Measurements from ENCODE around the gene SLC46A1.
A peak's percentile ranks its signal among the peaks of the same experiment; 100 is the strongest.

SLC46A1 gene

DNA sequence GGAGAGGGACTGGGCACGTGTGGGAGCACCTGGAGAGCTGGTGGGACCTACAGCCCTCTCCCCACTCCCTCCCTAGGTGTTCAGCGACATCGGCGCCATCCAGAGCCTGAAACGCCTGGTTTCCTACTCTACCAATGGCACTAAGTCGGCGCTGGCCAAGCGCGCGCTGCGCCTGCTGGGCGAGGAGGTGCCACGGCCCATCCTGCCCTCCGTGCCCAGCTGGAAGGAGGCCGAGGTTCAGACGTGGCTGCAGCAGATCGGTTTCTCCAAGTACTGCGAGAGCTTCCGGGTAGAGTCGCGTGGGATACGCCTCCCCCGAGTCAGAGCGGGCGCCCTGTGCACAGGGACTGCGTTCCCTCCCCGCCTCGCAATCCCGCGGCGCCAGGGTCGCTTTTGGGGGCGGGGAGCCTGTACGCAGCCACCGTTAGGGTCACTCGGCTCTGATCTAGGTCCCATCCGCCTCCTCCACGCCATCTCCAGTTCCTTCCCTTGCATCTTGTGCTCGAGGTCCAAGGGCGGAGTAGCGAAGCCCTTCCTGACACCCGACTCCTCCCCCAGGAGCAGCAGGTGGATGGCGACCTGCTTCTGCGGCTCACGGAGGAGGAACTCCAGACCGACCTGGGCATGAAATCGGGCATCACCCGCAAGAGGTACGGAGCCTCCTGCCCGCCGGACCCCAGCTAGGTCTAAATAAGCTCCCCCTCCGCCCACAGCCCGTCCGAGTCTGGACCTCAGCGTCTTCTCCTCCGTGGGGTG is 21.6 kb downstream of the SLC46A1 start:
- H3K4me3 ChIP-seq (ENCODE audit: low read depth, low read length), result peak overlapping the region; percentile 57

DNA sequence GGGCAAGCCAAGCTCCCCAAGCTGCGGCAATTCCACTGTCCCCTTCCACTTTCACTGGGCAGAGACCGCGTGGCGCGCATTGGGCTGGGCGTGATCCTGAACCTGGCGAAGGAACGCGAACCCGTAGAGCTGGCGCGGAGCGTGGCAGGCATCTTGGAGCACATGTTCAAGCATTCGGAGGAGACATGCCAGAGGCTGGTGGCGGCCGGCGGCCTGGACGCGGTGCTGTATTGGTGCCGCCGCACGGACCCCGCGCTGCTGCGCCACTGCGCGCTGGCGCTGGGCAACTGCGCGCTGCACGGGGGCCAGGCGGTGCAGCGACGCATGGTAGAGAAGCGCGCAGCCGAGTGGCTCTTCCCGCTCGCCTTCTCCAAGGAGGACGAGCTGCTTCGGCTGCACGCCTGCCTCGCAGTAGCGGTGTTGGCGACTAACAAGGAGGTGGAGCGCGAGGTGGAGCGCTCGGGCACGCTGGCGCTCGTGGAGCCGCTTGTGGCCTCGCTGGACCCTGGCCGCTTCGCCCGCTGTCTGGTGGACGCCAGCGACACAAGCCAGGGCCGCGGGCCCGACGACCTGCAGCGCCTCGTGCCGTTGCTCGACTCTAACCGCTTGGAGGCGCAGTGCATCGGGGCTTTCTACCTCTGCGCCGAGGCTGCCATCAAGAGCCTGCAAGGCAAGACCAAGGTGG is 24.7 kb downstream of the SLC46A1 start:
- H3K4me3 ChIP-seq (ENCODE audit: low read depth, low read length), result peak overlapping the region; percentile 27

DNA sequence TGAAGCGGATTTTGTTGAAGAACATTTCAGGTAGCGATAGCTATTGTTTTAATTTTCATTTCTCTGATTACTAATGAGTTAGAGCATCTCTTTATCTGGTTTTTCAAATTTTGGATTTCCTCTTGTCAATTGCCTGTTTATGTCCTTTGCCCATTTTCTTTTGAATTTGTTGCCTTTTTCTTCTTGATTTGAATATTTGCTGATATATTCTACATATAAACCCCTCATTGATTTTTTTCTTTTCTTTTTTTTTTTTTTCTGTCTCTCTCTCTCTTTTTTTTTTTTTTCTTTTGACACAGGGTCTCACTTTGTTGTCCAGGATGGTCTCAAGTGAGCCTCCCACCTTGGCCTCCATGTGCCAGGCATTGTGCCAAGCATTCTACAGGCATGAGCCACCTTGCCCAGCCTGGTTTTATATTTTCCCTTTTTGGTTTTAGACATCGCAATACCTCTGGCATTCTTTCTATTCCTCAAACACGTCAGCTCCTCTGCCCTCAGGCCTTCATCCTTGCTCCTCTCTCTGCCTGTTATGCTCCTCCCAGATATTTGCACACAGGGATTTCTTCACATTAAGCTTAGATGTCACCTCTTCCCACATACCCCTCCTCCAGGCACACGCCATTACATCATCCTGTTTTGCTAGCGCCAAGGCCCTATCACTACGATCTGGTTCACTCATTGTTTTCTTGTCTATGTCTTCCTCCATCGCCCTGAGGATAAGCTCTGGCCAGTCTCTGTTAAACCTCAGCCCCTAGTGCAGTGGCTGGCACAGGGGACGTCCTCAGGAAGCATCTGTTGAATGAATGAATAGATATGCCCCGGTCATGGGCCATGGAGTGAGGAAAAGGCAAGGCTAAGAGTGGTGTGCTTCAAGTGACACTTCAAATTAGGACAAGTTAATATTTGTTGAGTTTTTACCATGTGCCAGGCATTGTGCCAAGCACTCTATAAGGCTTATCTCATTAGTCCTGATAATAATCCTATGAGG is 25.9 kb downstream of the SLC46A1 start:
- no peak overlapping the region for H3K4me3 ChIP-seq (ENCODE audit: low read depth, low read length)

DNA sequence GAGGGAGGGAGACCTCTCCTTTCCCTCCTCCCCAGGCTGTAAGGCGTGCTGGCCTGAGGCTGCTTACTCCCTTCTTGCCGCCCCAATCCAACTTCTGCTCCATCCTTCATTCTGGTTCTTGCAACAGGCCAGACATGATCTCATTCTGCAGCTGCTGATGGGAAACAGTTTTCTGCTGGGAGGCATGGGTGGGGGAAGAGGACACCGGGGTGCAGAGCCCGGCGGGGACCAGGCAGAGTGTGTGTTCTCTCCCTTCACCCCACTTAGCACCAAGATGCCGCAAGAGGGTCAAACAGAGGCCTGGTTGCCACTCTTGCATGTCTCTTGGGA is 33.1 kb downstream of the SLC46A1 start:
- no peak overlapping the region for H3K4me3 ChIP-seq (ENCODE audit: low read depth, low read length)

DNA sequence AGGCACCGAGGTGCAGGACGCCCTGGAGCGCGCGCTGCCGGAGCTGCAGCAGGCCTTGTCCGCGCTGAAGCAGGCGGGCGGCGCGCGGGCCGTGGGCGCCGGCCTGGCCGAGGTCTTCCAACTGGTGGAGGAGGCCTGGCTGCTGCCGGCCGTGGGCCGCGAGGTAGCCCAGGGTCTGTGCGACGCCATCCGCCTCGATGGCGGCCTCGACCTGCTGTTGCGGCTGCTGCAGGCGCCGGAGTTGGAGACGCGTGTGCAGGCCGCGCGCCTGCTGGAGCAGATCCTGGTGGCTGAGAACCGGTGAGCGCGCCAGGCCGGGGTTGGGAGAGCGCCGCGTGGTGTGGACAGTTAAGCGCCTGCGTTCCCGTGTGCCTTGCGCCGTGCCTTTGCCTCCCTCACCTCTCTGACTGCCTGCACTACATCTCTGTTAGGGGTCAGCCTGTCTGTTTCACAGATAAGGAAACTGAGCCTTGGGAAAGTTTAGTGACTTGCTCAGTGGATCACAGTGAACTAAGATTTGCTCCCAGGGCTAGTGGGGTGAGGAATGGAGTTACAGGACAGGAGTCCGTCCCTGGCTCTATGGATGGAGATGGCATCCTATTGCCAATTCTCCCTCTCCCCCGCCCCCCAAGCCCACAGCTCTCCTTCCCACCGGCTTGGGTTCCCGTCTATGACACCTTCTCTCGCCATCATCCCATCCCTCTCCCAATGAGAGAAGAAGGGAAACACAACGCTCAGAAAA is 33.6 kb downstream of the SLC46A1 start:
- peak overlapping the region; percentile 57 for H3K4me3 ChIP-seq (ENCODE audit: low read depth, low read length)

DNA sequence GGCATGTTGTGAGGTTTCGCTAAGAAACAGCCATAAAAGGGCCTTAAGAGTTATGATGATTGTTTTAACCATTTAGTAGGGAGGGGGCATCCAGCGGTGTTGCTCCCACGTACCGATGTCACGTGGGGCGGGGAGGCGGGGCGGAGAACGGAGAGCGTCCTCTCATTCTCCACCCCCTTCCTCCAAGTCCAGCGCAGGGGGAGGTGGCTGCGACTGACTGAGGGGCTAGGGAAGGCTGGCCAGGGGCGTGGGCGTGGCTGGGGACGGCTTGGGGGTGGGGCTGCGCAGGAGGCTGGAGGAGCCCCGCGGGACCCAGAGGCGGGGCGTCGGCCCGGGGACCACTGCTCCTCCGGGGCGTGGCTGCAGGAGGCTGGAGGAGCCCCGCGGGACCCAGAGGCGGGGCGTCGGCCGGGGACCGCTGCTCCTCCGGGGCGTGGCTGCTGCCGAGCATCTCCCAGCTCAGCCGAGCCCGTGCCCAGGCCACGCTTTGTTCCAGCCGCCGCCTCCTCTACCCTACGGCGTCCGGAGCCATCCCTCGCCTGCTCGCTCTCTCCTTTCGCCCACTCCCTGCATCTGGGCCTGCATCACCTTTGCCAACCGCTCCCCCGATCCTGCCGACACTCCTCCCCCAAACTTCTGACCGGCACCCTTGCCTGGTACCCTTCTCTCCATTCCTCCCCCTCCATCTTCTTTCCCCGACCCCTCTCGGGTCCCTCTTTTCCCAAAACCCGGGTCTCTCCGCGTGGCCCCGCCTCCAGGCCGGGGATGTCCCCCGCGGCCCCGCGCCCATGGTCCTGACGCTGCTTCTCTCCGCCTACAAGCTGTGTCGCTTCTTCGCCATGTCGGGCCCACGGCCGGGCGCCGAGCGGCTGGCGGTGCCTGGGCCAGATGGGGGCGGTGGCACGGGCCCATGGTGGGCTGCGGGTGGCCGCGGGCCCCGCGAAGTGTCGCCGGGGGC is 34.5 kb downstream of the SLC46A1 start, which contains the start of gene SARM1:
SARM1 (plus strand) TSS at position 450 of the 958 bp plus-strand sequence; CDS start at position 789, 339 bp downstream.
- H3K4me3 ChIP-seq (ENCODE audit: low read depth, low read length), result peak within 1 kb of the TSS; percentile 57

DNA sequence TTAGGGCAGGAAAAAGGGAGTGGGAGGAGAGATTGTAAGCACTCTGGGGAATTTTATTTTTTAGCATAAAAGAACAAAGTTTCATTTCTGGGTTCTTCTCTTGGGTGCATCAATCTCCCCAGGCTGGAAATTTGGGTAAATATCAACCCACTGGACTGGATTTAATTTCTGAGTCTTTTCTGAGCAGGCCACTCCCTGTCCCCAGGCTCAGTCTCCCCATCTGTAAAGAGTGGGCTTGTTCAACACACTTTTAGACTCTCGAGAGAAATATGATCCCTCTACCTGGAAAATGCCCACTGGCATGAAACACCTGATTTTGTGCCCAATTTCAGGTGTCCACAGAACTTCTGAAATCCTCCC is 35.3 kb downstream of the SLC46A1 start:
- H3K4me3 ChIP-seq (ENCODE audit: low read depth, low read length), result no peak overlapping the region

DNA sequence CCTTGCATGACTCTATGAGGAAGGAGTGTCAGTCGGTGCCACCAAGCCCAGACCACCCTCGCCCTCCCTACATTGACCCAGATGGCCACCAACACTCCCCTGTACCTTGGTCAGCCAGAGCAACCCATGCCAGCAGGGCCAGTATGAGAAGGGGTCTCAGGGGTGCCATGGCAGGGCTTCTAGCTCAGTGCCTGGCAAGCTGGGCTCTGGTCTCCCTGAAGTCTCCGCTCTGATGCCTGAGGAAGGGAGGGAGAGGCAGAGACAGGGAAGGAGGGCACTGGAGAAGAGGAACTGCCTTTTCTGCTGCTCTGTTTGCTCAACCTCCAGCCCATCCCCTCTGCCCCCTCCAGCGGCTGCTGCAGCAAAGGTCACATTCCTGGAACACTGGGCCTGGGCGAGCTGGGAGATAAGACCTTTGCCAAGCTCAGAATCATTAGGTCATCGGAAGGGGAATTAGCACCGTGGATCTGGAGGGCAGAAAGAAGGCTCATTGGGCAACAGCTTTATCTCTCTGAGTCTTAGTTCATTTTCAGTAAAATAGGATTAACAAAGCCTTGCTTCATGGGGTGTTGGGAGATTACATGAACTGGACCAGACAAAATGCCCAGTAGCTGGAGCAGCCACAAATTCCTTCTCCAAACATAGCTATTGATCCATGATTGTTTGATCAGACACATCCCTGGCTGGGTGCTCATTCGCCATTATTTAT is 35.8 kb downstream of the SLC46A1 start, which contains the start of gene VTN:
VTN (minus strand) TSS at position 273 of the 709 bp plus-strand sequence; CDS start at position 169, 104 bp downstream.
- H3K4me3 ChIP-seq (ENCODE audit: low read depth, low read length), result no peak within 1 kb of the TSS

DNA sequence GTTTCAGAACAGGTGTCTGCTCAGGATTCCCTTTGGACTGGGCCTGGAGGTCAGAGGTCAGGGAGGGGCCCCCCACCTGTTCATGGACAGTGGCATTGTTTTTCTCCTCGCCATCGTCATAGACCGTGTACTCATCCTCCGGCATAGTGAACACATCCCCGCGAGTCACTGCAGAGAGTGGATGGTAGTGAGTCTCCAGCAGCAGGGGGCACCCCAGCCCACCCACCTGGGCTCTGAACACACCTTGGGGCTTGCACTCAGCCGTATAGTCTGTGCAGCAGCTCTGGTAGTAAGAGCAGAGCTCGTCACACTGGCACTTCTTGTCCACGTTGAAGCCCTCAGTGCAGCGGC is 36.4 kb downstream of the SLC46A1 start:
- no peak overlapping the region for H3K4me3 ChIP-seq (ENCODE audit: low read depth, low read length)

DNA sequence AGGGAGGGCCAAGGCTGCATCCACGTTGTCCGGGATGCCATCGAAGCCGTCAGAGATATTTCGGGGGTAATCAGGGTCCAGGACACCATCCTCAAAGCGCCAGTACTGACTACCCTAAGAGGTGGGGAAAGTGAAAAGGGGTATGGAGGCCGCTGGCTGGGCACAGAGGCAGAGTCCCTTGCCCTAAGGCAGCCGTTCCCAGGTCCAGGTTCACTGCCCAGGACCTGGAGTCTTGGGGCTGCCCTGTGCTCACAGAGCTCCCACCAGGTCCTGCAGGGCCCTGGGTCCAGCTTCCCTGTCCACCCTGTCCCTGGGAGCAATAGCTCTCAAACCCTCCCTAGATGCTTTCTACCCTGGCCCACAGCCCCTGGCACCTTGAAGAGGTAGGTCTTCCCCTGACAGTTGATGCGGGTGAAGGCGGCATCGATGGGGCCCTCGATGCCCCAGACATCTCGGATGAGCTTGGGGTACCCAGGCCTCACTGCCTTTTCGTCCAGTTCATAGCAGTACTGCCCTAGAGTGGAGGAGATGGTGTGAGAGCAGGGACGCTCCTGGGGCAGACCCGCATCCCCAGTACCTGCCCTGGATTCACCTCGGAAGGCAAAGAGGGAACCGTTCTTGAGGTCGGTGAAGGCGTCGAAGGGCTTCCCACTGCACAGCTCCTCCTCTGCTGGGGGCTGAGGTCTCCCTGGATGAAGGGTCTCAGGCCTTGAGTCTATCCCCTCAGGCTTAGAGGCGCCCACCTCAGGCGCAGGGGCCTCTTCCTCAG is 36.9 kb downstream of the SLC46A1 start:
- H3K4me3 ChIP-seq (ENCODE audit: low read depth, low read length), result no peak overlapping the region

DNA sequence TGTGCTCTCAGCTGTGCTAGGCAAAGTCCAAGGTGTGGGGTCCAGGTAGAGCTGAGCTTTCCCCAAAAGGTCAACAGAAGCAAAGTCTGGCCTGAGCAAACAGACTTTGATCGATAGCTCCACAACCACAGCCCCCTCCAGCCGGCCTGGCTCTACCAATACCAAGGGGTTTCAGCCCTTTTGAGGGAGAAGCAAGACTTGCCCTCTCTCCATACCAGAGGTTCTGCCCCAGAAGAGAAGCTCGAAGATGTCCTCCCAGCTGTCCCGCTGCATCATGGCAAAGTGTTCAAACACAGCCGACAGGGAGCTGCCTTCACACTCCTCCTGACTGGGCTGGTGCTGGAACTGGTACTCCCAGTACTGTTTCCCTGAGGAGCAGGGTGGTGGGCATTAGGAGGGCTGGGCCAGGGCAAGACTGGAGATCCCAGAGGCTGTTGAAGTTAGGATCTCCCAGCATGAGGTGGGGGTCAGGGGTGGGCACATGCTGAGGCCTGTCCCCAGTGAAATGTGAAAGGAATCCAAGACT is 37.6 kb downstream of the SLC46A1 start:
- H3K4me3 ChIP-seq (ENCODE audit: low read depth, low read length), result no peak overlapping the region

DNA sequence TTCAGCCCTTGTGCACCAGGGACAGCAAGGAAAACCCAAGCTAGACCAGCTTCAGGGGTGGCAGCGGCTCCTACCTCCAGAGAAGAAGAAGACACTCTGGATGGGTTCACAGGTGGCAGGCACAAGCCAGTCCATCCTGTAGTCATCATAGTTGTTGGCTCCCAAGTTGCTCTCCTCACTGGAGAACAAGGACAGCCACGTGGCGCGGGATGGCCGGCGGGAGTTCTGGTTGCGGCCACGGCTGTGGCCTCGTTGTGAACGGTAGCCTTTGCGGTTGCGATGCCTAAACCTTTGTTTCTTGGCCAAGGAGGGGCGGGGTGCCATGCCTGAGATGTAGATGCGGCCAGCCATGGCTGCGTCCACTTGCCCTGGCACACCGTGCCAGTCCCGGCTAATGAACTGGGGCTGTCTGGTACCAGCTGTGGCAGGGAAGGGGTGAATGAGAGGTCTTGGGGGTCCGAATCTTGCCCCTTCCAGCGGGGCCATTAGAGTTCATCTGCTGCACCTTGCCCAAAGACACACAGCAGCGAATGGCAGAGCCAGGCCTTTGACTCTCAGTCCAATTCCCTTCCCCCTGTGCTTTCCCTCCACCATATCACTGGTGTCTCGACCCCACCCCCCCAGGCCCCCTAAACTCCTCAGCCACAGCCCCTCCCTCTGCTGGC is 38.2 kb downstream of the SLC46A1 start:
- no peak overlapping the region for H3K4me3 ChIP-seq (ENCODE audit: low read depth, low read length)

DNA sequence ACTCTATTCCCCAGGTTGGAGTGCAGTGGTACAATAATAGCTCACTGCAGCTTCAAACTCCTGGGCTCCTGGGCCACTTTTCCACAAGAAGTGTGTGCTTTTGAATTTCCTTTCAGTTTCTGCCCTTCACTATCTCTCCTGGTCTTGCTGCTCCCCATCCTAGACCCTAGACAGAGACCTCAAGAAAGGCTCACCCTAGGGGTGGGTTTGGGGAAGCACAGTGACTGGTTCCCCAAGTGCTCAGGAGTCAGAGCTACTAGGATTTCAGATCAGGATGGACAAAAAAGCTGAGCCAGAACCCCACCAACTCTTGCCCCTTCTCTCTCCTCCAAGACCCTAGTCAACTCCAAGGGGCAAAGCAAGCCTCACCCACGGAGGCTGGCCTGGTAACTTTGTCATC is 39.4 kb downstream of the SLC46A1 start:
- H3K4me3 ChIP-seq (ENCODE audit: low read depth, low read length), result no peak overlapping the region

DNA sequence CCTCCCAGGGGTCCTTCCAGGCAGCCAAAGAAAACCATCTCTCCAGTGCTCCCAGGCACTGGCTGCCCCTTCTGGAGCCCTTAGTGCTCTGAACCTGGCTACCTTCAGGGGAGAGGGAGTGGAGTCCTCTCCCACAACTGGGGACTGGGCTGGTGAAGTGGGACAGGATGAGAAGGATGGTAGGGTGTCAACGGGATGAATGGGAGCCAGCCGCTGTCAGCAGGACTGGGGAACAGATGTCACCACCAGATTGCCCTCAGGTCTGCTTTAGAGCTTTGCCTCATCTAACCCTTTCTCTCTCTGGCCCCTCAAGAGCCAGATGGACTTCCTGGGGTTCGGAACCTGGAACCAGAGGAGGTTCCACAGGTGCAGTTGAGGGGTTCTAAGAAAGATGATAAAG is 40.5 kb downstream of the SLC46A1 start:
- H3K4me3 ChIP-seq (ENCODE audit: low read depth, low read length), result no peak overlapping the region

DNA sequence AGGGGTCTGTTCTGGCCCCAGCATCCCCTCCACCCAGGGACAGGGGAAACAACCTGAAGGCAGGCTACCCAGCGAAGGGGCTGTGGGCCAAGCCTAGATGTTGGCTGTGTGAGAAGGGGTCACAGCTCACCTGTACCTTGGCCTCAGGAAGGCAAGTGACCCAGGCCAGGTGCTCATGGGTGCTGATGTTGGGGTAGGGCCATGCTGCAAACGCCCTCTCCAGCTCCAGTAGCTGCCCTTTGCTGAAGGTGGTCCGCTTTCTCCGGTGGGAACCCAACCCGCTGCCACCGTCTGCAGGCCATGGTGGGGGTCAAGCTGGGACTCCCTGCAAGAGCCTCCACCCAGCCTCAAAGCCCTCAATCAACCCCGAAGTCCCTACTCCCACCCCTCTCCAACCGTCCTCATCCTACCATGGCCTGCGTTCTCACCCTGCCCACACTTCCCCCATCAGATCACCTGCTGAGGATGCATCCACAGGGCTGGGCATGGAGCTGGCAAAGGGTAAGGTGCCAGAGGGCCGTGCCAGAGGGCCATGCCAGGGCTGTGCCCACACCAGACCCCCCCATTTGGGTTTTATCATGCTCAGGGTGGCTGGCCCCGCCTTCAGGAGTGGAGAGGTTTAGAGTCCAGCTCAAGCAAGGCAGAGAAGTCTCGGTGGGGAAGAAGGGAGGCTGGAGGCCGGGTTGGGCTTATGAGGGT is 41.2 kb downstream of the SLC46A1 start, which contains the start of gene SEBOX:
SEBOX (minus strand) TSS at position 535 of the 699 bp plus-strand sequence; CDS start at position 487, 48 bp downstream.
- no peak within 1 kb of the TSS for H3K4me3 ChIP-seq (ENCODE audit: low read depth, low read length)

DNA sequence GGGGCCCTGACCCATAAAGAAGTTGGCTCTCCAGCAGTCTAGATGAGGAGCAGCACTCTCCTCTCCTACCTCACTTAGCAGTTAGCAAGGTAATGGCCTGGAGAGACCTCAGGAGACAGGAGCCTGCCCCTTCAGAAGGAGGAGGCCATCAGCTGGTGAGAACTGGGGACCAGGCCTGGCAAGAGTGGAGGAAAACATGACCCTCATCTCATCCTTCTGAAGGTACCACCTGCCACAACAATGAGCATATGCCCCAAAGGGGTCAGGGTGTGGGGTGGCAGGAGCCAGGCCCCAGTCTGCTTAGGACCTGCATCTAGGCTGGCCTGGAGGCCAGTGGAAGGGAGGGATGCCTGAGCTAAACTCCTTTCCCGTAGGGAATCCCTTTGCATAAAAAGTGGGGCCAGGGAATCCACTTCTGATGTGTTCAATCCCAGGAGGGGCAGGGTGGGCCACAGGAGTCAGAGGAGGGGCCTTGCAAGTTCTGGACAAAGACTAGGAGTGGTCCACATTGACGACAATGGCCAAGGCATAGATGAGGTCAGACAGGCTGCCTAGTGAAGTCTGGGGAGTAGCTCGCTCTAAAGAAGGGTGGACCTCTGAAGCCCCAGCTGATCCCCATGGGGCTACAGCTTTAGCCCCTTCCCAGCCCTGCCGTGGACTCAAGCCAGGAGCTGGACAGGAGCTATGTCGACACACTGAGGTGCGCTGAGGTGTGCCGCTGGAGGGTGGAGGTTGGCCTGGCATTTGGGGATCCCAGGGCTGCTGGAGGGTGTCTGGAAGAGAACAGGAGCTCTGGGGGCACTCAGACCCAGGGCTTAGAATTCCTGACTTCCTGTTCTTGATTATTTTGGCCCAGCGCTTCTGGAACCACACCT is 42.0 kb downstream of the SLC46A1 start:
- H3K4me3 ChIP-seq (ENCODE audit: low read depth, low read length), result no peak overlapping the region

Measured in iPS-11a (cell line).